GM12864 (cell line): Measurements from ENCODE around the gene COL6A5.

Experiments
- DNase-seq: peaks from one replicate; pipeline ENCODE4 v3.0.0-alpha.2; 2011; ENCODE audit warnings: low read depth
- H3K4me3 ChIP-seq: 2 replicates; pipeline ENCODE4 v1.5.1; 2011; ENCODE audit warnings: mild to moderate bottlenecking, low read depth, low read length, control low read depth
- TF ChIP-seq, protein P1 (sequence below): IDR thresholded peaks from 2 replicates; pipeline ENCODE4 v1.5.1; 2011; ENCODE audit warnings: low read depth, mild to moderate bottlenecking, moderate library complexity, low read length, control low read depth, inconsistent platforms; ENCODE audit errors: missing control alignments

COL6A5 gene

DNA sequence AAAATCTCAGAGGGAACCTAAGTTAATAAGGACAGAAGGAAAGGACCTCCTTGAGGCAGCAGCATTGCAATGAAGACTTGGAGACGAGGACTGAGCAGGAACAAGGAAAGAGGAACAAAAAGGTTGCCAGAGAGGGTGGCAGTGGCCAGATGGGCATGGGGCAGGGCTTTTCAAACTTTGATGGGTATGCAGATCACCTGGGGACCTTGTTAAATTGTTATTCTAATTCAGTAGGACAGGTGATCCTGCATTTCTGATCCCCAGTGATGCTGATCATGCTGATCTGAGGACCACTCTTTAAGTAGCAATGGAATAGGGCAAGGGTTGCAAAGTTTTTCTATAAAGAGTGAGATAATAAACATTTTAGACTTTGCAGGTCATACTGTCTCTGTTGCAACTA lies 182.6 kb downstream of the COL6A5 start:
- DNase-seq, result no peak
- TF ChIP-seq, protein P1, sequence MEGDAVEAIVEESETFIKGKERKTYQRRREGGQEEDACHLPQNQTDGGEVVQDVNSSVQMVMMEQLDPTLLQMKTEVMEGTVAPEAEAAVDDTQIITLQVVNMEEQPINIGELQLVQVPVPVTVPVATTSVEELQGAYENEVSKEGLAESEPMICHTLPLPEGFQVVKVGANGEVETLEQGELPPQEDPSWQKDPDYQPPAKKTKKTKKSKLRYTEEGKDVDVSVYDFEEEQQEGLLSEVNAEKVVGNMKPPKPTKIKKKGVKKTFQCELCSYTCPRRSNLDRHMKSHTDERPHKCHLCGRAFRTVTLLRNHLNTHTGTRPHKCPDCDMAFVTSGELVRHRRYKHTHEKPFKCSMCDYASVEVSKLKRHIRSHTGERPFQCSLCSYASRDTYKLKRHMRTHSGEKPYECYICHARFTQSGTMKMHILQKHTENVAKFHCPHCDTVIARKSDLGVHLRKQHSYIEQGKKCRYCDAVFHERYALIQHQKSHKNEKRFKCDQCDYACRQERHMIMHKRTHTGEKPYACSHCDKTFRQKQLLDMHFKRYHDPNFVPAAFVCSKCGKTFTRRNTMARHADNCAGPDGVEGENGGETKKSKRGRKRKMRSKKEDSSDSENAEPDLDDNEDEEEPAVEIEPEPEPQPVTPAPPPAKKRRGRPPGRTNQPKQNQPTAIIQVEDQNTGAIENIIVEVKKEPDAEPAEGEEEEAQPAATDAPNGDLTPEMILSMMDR, result no peak
- no peak overlapping the region for H3K4me3 ChIP-seq

DNA sequence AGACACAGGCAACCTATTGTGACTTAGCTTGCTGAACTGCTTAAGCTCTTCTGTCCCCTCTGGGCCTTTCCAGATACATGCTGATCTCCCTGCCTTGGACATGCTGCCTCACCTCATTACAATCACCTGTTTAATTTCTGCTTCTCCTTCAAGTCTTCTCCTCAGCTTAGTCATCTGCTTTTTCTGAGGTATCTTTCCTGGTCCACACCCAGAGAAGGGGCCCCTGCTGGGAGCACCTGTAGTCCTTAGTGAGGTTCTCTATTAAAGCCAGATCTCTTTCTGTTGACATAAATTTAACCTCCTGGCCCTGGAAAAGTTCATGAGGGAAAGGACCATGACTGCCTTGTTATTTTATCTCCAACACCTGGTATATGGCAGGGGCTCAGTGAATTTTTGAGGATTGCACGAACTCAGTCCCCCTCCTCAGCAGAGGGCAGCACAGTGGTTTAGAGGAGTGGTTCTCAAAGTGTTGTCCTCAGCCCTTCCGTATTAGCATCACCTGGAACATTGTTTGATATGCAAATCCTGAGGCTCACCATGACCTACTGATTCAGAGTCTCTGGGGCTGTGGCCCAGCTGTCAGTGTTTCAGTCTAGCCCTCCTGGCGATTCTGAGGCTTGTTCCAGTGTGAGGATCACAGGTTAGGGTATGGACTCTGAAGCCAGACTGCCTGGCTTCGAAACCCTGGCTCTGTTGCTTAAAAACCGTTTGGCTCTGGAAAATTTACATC lies 184.2 kb downstream of the COL6A5 start:
- TF ChIP-seq, protein P1, result no peak
- H3K4me3 ChIP-seq, result no peak overlapping the region
- DNase-seq, result no peak

DNA sequence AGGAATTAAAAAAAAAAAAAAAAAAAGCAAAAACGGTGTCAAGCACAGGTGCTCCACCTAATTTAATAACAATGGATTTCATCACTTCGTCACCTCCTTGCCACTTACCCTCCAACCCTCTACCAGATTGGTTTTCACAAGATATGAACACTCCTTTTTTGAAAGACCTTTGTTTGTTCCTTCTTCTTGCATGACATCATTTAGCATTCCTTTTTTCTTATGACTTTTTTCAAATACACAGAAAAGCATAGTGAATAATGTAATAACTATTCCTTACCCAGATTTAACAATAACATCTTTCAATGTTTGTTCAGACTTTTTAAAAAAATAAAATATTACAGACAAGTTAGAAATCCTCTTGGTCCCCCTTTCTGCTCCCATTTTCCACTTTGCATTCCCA lies 187.8 kb downstream of the COL6A5 start:
- TF ChIP-seq, protein P1, result no peak
- no peak for DNase-seq
- H3K4me3 ChIP-seq, result no peak overlapping the region
